PC-3 (cell line): ENCODE results near the gene HLCS. TPM values are rescaled to one million over a fixed set of nuclear protein-coding genes. Genes with fewer than 3 reads are reported as not detected.

ENCODE experiments used
- ATAC-seq: fragments of 200-7000 bp; cut with Tn5 transposase; 2 replicates; pipeline ENCODE4 v1.9.1; 2020; ENCODE audit warnings: mild to moderate bottlenecking, moderate library complexity
- BruUV-seq: library from RNA; stranded (reverse); fragments of 400-500 nt; replicated peaks from 2 replicates; lab custom pipeline; 2021; lab: Mats Ljungman, UMichigan
- CTCF ChIA-PET: fragments of 300-600 bp; sonication (Branson Sonifier 250); formaldehyde crosslinking; loops from one replicate; lab custom pipeline; 2022; ENCODE audit warnings: antibody characterized with exemption; lab: Charles Lee
- POLR2A ChIA-PET: fragments of 300-600 bp; sonication (Branson Sonifier 250); formaldehyde crosslinking; loops from one replicate; lab custom pipeline; 2022; ENCODE audit warnings: antibody characterized with exemption; ENCODE audit not compliant: unreplicated experiment; lab: Charles Lee
- DNase-seq: peaks from one replicate; pipeline ENCODE4 v3.0.0-alpha.2; 2015
- H2AFZ ChIP-seq: fragments of 300-600 bp; sonication (generic); 2 replicates; pipeline ENCODE4 v1.6.0; 2016; ENCODE audit warnings: antibody characterized with exemption, low read length
- H3F3A ChIP-seq: fragments of 300-600 bp; sonication (generic); one replicate; pipeline ENCODE4 v1.6.0; 2017; ENCODE audit warnings: antibody characterized with exemption, low read length, control low read depth, mild to moderate bottlenecking; ENCODE audit not compliant: unreplicated experiment
- H3K27ac ChIP-seq: fragments of 300-600 bp; sonication (generic); 2 replicates; pipeline ENCODE4 v1.5.1; 2016; ENCODE audit warnings: mild to moderate bottlenecking, low read length
- H3K27me3 ChIP-seq: fragments of 300-600 bp; sonication (generic); 2 replicates; pipeline ENCODE4 v1.6.1; 2016; ENCODE audit warnings: low read length, mixed read lengths
- H3K36me3 ChIP-seq: fragments of 300-600 bp; sonication (generic); 2 replicates; pipeline ENCODE4 v1.6.1; 2016; ENCODE audit warnings: low read depth, mixed run types, low read length, mixed read lengths
- H3K4me1 ChIP-seq: fragments of 300-600 bp; sonication (generic); 2 replicates; pipeline ENCODE4 v1.5.1; 2016; ENCODE audit warnings: low read length; ENCODE audit not compliant: insufficient read depth
- H3K4me2 ChIP-seq: fragments of 300-600 bp; sonication (generic); 2 replicates; pipeline ENCODE4 v1.6.0; 2016; ENCODE audit warnings: low read length
- H3K4me3 ChIP-seq: fragments of 300-600 bp; sonication (generic); 2 replicates; pipeline ENCODE4 v1.5.1; 2016; ENCODE audit warnings: mild to moderate bottlenecking, low read length, mixed read lengths
- H3K79me2 ChIP-seq: fragments of 300-600 bp; sonication (generic); 2 replicates; pipeline ENCODE4 v1.6.1; 2017; ENCODE audit warnings: low read length, mixed read lengths
- H3K9ac ChIP-seq: fragments of 300-600 bp; sonication (generic); 2 replicates; pipeline ENCODE4 v1.6.0; 2016; ENCODE audit warnings: mild to moderate bottlenecking, low read length
- H3K9me2 ChIP-seq: fragments of 300-600 bp; sonication (generic); replicated peaks from 2 replicates; pipeline ENCODE4 v1.6.1; 2016; ENCODE audit warnings: mixed run types, low read length, mixed read lengths
- H3K9me3 ChIP-seq: fragments of 300-600 bp; sonication (generic); 2 replicates; pipeline ENCODE4 v1.6.1; 2016; ENCODE audit warnings: low read length, mixed read lengths
- H4K20me1 ChIP-seq: fragments of 300-600 bp; sonication (generic); 2 replicates; pipeline ENCODE4 v1.6.1; 2016; ENCODE audit warnings: low read length, mixed read lengths
- EZH2 ChIP-seq: fragments of 300-600 bp; sonication (generic); IDR thresholded peaks from one replicate; pipeline ENCODE4 v1.6.1; 2017; ENCODE audit warnings: antibody characterized with exemption, mild to moderate bottlenecking, low read length; ENCODE audit not compliant: unreplicated experiment
- EZH2phosphoT487 ChIP-seq: fragments of 300-600 bp; sonication (generic); IDR thresholded peaks from 2 replicates; pipeline ENCODE4 v1.6.1; 2018; ENCODE audit warnings: mild to moderate bottlenecking, antibody characterized with exemption, low read length, borderline replicate concordance
- intact Hi-C: fragments of 100-400 bp; cut with micrococcal nuclease; formaldehyde crosslinking; loops from 2 replicates; pipeline ENCODE4 v1.9.0; 2023
- total RNA-seq: library from RNA; depleted of rRNA; stranded (reverse); fragments of >200 nt; gene quantifications from 2 replicates; pipeline ENCODE4 v1.2.3, GENCODE V29; 2014
- TF ChIP-seq, protein P1 (sequence below): fragments of 300-600 bp; sonication (generic); conservative IDR thresholded peaks from 2 replicates; pipeline ENCODE4 v1.5.1; 2017; ENCODE audit warnings: antibody characterized with exemption, low read depth, mild to moderate bottlenecking, low read length

HLCS gene
- total RNA-seq, 1 experiment from 2014 or later: 44.1 TPM

GRCh38 chr21:36902793-36903192, 63.7 kb downstream of the HLCS start:
- BruUV-seq: no TSS peak
- H3K4me3 ChIP-seq: no peak overlapping the region
- H3K9ac ChIP-seq: no peak overlapping the region
- CTCF ChIA-PET: interaction anchor here (0.6 kb wide), 1 partner anchor 28 kb away, joined by 3 read pairs; no protein-coding TSS in a partner anchor
- POLR2A ChIA-PET: no interaction called here
- no peak overlapping the region for H2AFZ ChIP-seq
- no peaks in the 10 kb centered on the region for H3K9me2 ChIP-seq
- no peak for TF ChIP-seq EZH2
- no peak for TF ChIP-seq EZH2phosphoT487
- TF ChIP-seq, protein P1, sequence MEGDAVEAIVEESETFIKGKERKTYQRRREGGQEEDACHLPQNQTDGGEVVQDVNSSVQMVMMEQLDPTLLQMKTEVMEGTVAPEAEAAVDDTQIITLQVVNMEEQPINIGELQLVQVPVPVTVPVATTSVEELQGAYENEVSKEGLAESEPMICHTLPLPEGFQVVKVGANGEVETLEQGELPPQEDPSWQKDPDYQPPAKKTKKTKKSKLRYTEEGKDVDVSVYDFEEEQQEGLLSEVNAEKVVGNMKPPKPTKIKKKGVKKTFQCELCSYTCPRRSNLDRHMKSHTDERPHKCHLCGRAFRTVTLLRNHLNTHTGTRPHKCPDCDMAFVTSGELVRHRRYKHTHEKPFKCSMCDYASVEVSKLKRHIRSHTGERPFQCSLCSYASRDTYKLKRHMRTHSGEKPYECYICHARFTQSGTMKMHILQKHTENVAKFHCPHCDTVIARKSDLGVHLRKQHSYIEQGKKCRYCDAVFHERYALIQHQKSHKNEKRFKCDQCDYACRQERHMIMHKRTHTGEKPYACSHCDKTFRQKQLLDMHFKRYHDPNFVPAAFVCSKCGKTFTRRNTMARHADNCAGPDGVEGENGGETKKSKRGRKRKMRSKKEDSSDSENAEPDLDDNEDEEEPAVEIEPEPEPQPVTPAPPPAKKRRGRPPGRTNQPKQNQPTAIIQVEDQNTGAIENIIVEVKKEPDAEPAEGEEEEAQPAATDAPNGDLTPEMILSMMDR: no peak
- ATAC-seq (peak; percentile 22; the same call in 1 of the 2 replicates), DNase-seq (no peak)
- H3K9me3 ChIP-seq: no peaks in the 10 kb centered on the region
- H3K4me1 ChIP-seq: 0 out of 2 replicates have a peak, but pooled peaks cover under 1% of the 10 kb centered on the region
- no peaks in the 10 kb centered on the region for H3K27me3 ChIP-seq
- no peaks in the 10 kb centered on the region for H3F3A ChIP-seq
- intact Hi-C loops: no loop called here
- no peak overlapping the region for H3K4me2 ChIP-seq
- H3K27ac ChIP-seq: no peak overlapping the region
- H3K79me2 ChIP-seq: peaks cover 23% of the 10 kb centered on the region
- no peaks in the 10 kb centered on the region for H4K20me1 ChIP-seq
- peaks cover 9% of the 10 kb centered on the region for H3K36me3 ChIP-seq

DNA sequence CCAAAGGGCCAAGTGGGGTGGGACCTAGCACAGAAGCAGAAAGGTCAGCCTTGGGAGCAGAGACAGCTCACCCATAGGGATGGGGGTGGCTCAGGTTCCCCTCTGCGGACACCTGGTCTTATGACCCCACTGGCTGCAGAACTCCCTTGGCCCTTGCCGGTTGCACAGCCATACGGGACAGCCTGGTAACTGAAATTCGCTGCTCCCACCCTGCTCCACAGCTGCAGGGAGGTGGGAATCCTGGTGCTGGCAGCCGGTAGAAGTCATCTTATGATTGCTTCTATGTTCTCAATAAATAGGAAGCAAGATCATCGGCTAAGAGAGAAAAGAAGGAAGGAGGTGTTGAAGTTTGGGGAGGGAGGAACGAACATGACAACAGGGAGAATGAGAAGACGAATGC, 64.1 kb downstream of the HLCS start:
- intact Hi-C loops: no loop called here
- DNase-seq (no peak), ATAC-seq (no peak)
- TF ChIP-seq, protein P1: no peak
- TF ChIP-seq EZH2 (no peak), EZH2phosphoT487 (no peak)
- no peaks in the 10 kb centered on the region for H3K9me3 ChIP-seq
- no peak overlapping the region for H3K9ac ChIP-seq
- H3K9me2 ChIP-seq: no peaks in the 10 kb centered on the region
- CTCF ChIA-PET: no interaction called here
- peaks cover 18% of the 10 kb centered on the region for H3K79me2 ChIP-seq
- H3K4me2 ChIP-seq: no peak overlapping the region
- no peaks in the 10 kb centered on the region for H3F3A ChIP-seq
- H3K27me3 ChIP-seq: no peaks in the 10 kb centered on the region
- peaks cover 9% of the 10 kb centered on the region for H3K36me3 ChIP-seq
- no peak overlapping the region for H2AFZ ChIP-seq
- no peak overlapping the region for H3K27ac ChIP-seq
- no peaks in the 10 kb centered on the region for H3K4me1 ChIP-seq
- POLR2A ChIA-PET: no interaction called here
- H4K20me1 ChIP-seq: no peaks in the 10 kb centered on the region
- H3K4me3 ChIP-seq: no peak overlapping the region
- no TSS peak for BruUV-seq

DNA sequence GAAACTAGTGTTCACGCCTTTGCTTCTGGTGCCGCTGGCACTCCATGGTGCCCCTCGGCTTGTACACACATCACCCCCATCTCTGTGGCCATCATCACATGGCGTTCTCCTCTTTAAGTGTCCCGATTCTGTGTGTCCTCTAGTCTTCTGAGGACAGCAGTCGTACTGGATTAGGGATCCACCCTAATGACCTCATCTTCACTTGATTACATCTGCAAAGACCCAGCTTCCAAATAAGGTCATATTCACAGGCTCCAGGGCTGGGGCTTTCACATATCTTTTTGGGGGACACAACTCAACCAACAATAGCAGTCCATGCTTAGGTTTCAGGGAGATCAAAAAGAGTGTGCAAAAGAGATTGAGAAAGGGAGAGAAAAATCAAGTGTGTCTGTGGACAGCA, 64.9 kb downstream of the HLCS start:
- Histone ChIP-seq H4K20me1 (no peaks in the 10 kb centered on the region), H3K79me2 (peaks cover 11% of the 10 kb centered on the region), H3K27ac (no peak overlapping the region), H3K9me3 (no peaks in the 10 kb centered on the region), H3F3A (no peaks in the 10 kb centered on the region), H3K4me2 (no peak overlapping the region), H3K27me3 (no peaks in the 10 kb centered on the region), H3K4me1 (no peaks in the 10 kb centered on the region), H3K9me2 (no peaks in the 10 kb centered on the region), H3K36me3 (peaks cover 7% of the 10 kb centered on the region; the same call in 1 of the 2 replicates), H3K9ac (no peak overlapping the region), H2AFZ (no peak overlapping the region), H3K4me3 (no peak overlapping the region)
- intact Hi-C loops: no loop called here
- no TSS peak for BruUV-seq
- TF ChIP-seq EZH2 (no peak), EZH2phosphoT487 (no peak)
- TF ChIP-seq, protein P1: no peak
- DNase-seq (no peak), ATAC-seq (no peak)
- CTCF ChIA-PET: no interaction called here
- POLR2A ChIA-PET: no interaction called here
